ENCODE results near the gene LYPD6. TPM values are rescaled to one million over a fixed set of nuclear protein-coding genes. Genes with fewer than 3 reads are reported as not detected.

LYPD6 gene
- total and polyA plus RNA-seq, 11 donors: 0.04 to 0.72 (median 0.12) TPM; not detected in 1

DNA sequence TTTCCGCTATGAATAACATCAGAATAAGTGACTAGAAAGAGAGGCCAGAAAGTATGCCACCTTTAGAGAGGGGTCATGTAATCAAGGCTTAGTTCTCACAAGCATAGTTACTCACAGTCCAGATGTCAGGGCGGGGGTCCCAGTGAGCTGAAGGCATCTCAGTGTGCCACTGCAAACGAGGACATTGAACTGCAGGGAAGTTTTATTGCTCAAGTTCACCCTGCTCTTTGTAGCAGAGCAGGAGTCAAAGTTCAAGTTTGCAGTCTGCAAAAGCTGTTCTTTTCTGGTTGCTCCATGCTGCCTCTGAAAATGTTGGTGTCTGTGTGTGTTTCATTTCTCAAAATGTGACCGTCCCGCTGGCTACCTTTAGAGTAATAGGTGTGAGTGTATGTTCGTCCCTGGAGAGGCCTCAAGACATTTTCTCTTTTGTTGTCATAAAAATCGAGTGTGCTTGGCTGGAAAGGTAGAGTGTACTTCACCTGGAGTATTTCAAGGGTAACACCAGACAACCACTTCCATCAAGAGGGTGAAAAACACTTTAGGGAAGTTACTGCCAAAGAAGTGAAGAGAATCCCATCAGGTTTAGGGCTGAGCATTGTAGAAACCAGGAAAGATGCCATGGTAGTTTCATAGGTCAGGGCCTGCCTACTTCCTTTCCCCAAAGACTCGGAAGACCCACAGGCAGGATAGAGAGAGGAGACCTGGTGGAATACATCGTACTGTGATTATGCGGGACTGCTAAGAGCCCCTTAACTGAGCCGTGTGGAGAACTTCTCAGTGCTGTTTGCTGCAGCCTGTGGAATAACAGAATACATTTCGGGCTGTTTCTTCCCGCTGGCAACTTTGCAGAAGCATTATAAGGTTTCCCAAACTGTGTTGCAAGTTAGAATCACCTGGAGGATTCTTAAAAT lies 89.9 kb downstream of the LYPD6 start:
- Histone ChIP-seq H3K36me3 (no peaks in the 10 kb centered on the region), H3K27me3 (peaks cover 0 to 4% (median 0%) of the 10 kb centered on the region in 9 donors), H3K27ac (no peak overlapping the region), H3K9me3 (no peaks in the 10 kb centered on the region), H3K4me1 (no peaks in the 10 kb centered on the region), H3K4me3 (no peak overlapping the region)
- DNase-seq: no peak
- intact Hi-C loops (cut with DNase I): no loop called here
- no peak for ATAC-seq
- 82 to 86% (median 83%) methylated on average over 13 of the region's 13 CpGs for WGBS, 4 donors
- TF ChIP-seq, protein P1, sequence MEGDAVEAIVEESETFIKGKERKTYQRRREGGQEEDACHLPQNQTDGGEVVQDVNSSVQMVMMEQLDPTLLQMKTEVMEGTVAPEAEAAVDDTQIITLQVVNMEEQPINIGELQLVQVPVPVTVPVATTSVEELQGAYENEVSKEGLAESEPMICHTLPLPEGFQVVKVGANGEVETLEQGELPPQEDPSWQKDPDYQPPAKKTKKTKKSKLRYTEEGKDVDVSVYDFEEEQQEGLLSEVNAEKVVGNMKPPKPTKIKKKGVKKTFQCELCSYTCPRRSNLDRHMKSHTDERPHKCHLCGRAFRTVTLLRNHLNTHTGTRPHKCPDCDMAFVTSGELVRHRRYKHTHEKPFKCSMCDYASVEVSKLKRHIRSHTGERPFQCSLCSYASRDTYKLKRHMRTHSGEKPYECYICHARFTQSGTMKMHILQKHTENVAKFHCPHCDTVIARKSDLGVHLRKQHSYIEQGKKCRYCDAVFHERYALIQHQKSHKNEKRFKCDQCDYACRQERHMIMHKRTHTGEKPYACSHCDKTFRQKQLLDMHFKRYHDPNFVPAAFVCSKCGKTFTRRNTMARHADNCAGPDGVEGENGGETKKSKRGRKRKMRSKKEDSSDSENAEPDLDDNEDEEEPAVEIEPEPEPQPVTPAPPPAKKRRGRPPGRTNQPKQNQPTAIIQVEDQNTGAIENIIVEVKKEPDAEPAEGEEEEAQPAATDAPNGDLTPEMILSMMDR (IDR thresholded peaks at IDR 0.05): no peak
- TF ChIP-seq POLR2A (IDR thresholded peaks at IDR 0.05): no peak

DNA sequence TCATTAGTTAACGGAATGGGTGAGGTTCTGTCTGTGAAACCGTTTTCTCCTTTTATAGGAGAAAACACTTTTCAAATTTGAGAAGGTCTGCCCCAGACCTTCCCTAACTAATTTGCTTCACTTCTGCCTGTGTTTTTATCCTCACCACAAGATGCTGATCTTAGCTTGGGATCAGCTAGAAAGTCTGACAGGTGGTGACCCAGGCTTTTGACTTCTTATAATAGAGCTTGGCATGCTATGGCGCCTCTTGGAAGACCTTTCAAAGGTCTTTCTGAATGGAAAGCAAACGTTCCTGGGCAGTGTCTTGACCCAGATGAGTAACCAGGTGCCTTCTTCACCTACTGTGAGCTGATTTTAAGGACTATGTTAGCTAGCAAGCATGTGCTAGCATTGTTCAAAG lies 91.4 kb downstream of the LYPD6 start:
- TF ChIP-seq, protein P1 (IDR thresholded peaks at IDR 0.05): no peak
- TF ChIP-seq POLR2A (IDR thresholded peaks at IDR 0.05): no peak
- Histone ChIP-seq H3K4me3 (no peak overlapping the region), H3K4me1 (no peaks in the 10 kb centered on the region), H3K27ac (no peak overlapping the region), H3K27me3 (peaks cover 0 to 4% (median 0%) of the 10 kb centered on the region in 9 donors), H3K9me3 (no peaks in the 10 kb centered on the region), H3K36me3 (no peaks in the 10 kb centered on the region)
- ATAC-seq: no peak
- DNase-seq: no peak
- WGBS, 4 donors: 70 to 82% (median 76%) methylated on average over 4 of the region's 4 CpGs
- intact Hi-C loops (cut with DNase I): no loop called here

DNA sequence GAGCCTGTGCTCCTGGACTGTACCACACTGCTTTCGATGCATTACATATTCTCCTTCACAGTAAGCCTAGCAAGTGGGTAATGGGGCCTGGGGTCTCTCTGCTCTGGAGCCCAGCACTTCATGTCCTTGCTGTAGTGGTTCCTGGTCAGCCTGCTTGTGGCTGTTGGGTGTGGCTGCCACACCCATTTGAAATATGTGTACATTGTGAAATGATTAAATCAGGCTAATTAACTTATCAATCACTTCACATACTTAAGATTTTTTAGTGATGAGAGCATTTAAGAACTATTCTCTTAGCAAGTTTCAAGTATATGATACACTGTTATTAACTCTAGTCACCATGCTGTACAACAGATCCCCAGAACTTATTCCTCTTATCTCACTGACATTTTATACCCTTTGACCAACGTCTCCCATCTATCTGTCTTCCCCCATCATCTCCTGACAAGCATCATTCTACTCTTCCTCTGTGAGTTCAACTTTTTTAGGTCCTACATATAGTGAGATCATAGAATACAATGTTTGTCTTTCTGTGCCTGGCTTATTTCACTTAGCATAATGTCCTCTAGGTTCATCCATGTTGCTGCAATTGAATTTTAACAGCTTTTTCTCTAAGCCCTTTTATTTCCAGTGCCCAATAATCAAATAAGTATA lies 92.1 kb downstream of the LYPD6 start:
- TF ChIP-seq, protein P1 (IDR thresholded peaks at IDR 0.05): no peak
- no peak for TF ChIP-seq POLR2A (IDR thresholded peaks at IDR 0.05)
- Histone ChIP-seq H3K36me3 (no peaks in the 10 kb centered on the region), H3K4me1 (no peaks in the 10 kb centered on the region), H3K4me3 (no peak overlapping the region), H3K27ac (no peak overlapping the region), H3K27me3 (peaks cover 0 to 4% (median 0%) of the 10 kb centered on the region in 9 donors), H3K9me3 (no peaks in the 10 kb centered on the region)
- DNase-seq (no peak), ATAC-seq (no peak)
- intact Hi-C loops (cut with DNase I): no loop called here
- 52 to 71% (median 56%) methylated on average over 2 of the region's 2 CpGs for WGBS, 4 donors

DNA sequence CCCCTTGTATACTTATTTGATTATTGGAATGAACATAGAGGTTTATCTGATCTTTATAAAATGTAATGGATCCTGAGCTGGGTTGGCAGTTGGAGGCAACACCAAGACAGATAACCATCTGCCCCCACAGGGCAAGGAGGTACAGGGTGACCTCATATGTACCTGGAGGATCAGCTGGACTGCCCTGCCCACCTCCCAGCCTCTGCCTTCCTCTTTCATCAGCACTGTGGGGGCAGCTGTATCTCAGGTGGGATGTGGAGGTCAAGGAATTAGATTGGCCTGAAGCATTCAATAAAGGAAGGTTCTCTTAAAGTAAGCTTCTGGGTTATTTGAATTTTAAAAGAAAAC lies 92.6 kb downstream of the LYPD6 start:
- Histone ChIP-seq H3K4me3 (no peak overlapping the region), H3K36me3 (no peaks in the 10 kb centered on the region), H3K4me1 (no peaks in the 10 kb centered on the region), H3K9me3 (no peaks in the 10 kb centered on the region), H3K27me3 (peaks cover 0 to 4% (median 0%) of the 10 kb centered on the region in 9 donors), H3K27ac (no peak overlapping the region)
- no peak for ATAC-seq
- DNase-seq: no peak
- intact Hi-C loops (cut with DNase I): no loop called here
- TF ChIP-seq, protein P1 (IDR thresholded peaks at IDR 0.05): no peak
- no peak for TF ChIP-seq POLR2A (IDR thresholded peaks at IDR 0.05)
